PC-9 (cell line): ENCODE results near the gene MYDGF. TPM values are rescaled to one million over a fixed set of nuclear protein-coding genes. Genes with fewer than 3 reads are reported as not detected.

Experiments used
- BruUV-seq: library from RNA; stranded (reverse); fragments of 400-500 nt; replicated peaks from 2 replicates; lab custom pipeline; 2021; lab: Mats Ljungman, UMichigan
- CTCF ChIA-PET: fragments of 300-600 bp; sonication (Branson Sonifier 250); formaldehyde crosslinking; loops from one replicate; lab custom pipeline; 2022; ENCODE audit warnings: antibody characterized with exemption; lab: Charles Lee
- POLR2A ChIA-PET: fragments of 300-600 bp; sonication (Branson Sonifier 250); formaldehyde crosslinking; loops from one replicate; lab custom pipeline; 2022; ENCODE audit warnings: antibody characterized with exemption; ENCODE audit not compliant: unreplicated experiment; lab: Charles Lee
- DNase-seq, 2 experiments: peaks; one replicate each; pipeline versions ENCODE4 v3.0.0 to v3.0.0-alpha.2; 2015 to 2022; ENCODE audit warnings: mixed read lengths in 1 of 2
- H2AFZ ChIP-seq: fragments of 200-600 bp; sonication (generic); 2 replicates; pipeline ENCODE4 v1.8.1; 2017; ENCODE audit warnings: antibody characterized with exemption
- H3F3A ChIP-seq: fragments of 200-600 bp; sonication (generic); 2 replicates; pipeline ENCODE4 v1.8.1; 2017; ENCODE audit warnings: antibody characterized with exemption, mild to moderate bottlenecking, low read depth; ENCODE audit not compliant: insufficient read depth
- H3K27ac ChIP-seq: fragments of 200-600 bp; sonication (generic); 2 replicates; pipeline ENCODE4 v1.6.1; 2016; ENCODE audit warnings: mixed run types
- H3K27me3 ChIP-seq: fragments of 200-600 bp; sonication (generic); 2 replicates; pipeline ENCODE4 v1.6.1; 2016; ENCODE audit warnings: low read depth, mixed run types; ENCODE audit not compliant: insufficient read depth
- H3K36me3 ChIP-seq: fragments of 200-600 bp; sonication (generic); 2 replicates; pipeline ENCODE4 v1.6.1; 2016; ENCODE audit warnings: low read depth, mixed run types
- H3K4me1 ChIP-seq: fragments of 200-600 bp; sonication (generic); replicated peaks from 2 replicates; pipeline ENCODE4 v1.6.1; 2016; ENCODE audit warnings: mixed run types; ENCODE audit not compliant: insufficient read depth
- H3K4me2 ChIP-seq: fragments of 200-600 bp; sonication (generic); 2 replicates; pipeline ENCODE4 v1.6.1; 2017; ENCODE audit warnings: mixed run types
- H3K4me3 ChIP-seq: fragments of 200-600 bp; sonication (generic); 2 replicates; pipeline ENCODE4 v1.6.1; 2016; ENCODE audit warnings: mixed run types
- H3K79me2 ChIP-seq: fragments of 200-600 bp; sonication (generic); 2 replicates; pipeline ENCODE4 v1.6.1; 2017; ENCODE audit warnings: low read depth, mixed run types
- H3K9me2 ChIP-seq: fragments of 200-600 bp; sonication (generic); 2 replicates; pipeline ENCODE4 v1.8.1; 2017; ENCODE audit warnings: mild to moderate bottlenecking; ENCODE audit not compliant: insufficient read depth
- H3K9me3 ChIP-seq: fragments of 200-600 bp; sonication (generic); 2 replicates; pipeline ENCODE4 v1.8.1; 2016; ENCODE audit warnings: low read depth; ENCODE audit not compliant: insufficient read depth
- H4K20me1 ChIP-seq: fragments of 200-600 bp; sonication (generic); 2 replicates; pipeline ENCODE4 v1.8.1; 2017; ENCODE audit not compliant: insufficient read depth
- CTCF ChIP-seq: fragments of 200-600 bp; sonication (generic); conservative IDR thresholded peaks from 2 replicates; pipeline ENCODE4 v1.6.1; 2017; ENCODE audit warnings: mixed run types, antibody characterized with exemption, mild to moderate bottlenecking, moderate library complexity
- EZH2 ChIP-seq: fragments of 200-600 bp; sonication (generic); IDR thresholded peaks from 2 replicates; pipeline ENCODE4 v1.8.0; 2017; ENCODE audit warnings: antibody characterized with exemption, low read depth
- intact Hi-C: fragments of 100-400 bp; cut with micrococcal nuclease; formaldehyde crosslinking; loops from one replicate; pipeline ENCODE4 v1.10.0; 2022; ENCODE audit not compliant: unreplicated experiment
- total RNA-seq: library from RNA; stranded (reverse); gene quantifications from 2 replicates; pipeline ENCODE4 v1.2.3, GENCODE V29; 2021

MYDGF gene
- total RNA-seq, 1 experiment from 2014 or later = 60.1 TPM

DNA sequence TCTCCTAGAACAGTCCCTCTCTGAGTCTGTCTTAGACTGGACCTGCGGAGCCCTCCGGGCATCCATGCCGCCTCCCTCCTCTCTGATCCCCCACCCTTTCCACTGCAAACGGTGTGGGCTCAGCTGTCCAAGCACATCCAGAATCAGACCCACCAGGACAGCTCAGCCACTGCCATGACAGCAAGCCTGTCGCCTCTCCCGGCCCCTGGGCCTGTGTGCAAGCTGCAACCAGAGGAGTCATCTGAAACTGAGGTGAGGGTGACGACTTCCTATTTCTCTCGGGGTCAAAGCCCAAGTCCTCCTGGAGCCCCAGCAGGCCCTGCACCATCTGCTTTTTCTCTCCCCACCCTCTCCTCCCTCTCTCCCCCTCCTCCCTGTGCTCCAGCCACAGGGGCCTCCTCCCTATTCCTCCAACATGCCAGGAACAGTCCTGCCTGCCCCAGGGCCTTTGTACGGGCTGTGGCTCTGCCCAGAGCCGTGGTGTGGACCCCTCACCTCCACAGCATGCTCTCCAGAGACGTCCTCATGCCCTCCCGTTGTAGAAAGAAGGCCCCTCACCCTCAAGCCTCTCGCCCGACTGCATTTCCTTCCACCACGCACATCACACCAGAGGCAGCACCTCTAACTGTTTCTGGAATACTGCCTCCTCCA lies 23.5 kb upstream of the MYDGF start:
- Histone ChIP-seq H3K79me2 (no peaks in the 10 kb centered on the region), H2AFZ (no peak overlapping the region), H3K27ac (peak overlapping the region; percentile 57), H3K9me3 (no peaks in the 10 kb centered on the region), H4K20me1 (no peaks in the 10 kb centered on the region), H3K4me1 (no peaks in the 10 kb centered on the region), H3K4me2 (no peak overlapping the region), H3F3A (no peaks in the 10 kb centered on the region), H3K36me3 (no peaks in the 10 kb centered on the region), H3K4me3 (no peak overlapping the region), H3K27me3 (no peaks in the 10 kb centered on the region), H3K9me2 (no peaks in the 10 kb centered on the region)
- TF ChIP-seq EZH2 (no peak), CTCF (no peak)
- BruUV-seq = no TSS peak
- ChIA-PET CTCF (no interaction called here), POLR2A (no interaction called here)
- DNase-seq = no peak
- intact Hi-C loops = loop anchor here (1.0 kb wide), 1 partner anchor 24 kb away; no protein-coding TSS in a partner anchor

DNA sequence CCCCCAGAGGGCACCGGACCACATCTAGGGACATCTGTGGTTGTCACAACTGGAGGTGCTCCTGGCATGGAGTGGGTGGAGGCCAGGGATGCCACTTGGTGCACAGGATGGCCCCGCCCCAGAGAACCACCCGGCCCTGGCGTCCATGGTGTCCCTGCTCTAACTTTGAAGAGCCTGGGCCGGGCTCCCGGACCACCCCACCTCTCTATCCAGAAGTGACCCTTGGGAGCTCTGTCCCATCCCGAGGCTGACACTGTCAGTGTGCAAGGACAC lies 22.9 kb upstream of the MYDGF start:
- Histone ChIP-seq H4K20me1 (no peaks in the 10 kb centered on the region), H3K4me2 (no peak overlapping the region), H3K4me1 (no peaks in the 10 kb centered on the region), H3K27me3 (no peaks in the 10 kb centered on the region), H2AFZ (no peak overlapping the region), H3K79me2 (no peaks in the 10 kb centered on the region), H3K9me2 (no peaks in the 10 kb centered on the region), H3K4me3 (no peak overlapping the region), H3K36me3 (no peaks in the 10 kb centered on the region), H3K27ac (no peak overlapping the region), H3F3A (no peaks in the 10 kb centered on the region), H3K9me3 (no peaks in the 10 kb centered on the region)
- TF ChIP-seq EZH2 (no peak), CTCF (no peak)
- no peak for DNase-seq
- no TSS peak for BruUV-seq
- POLR2A ChIA-PET = no interaction called here
- intact Hi-C loops = no loop called here
- CTCF ChIA-PET = no interaction called here

DNA sequence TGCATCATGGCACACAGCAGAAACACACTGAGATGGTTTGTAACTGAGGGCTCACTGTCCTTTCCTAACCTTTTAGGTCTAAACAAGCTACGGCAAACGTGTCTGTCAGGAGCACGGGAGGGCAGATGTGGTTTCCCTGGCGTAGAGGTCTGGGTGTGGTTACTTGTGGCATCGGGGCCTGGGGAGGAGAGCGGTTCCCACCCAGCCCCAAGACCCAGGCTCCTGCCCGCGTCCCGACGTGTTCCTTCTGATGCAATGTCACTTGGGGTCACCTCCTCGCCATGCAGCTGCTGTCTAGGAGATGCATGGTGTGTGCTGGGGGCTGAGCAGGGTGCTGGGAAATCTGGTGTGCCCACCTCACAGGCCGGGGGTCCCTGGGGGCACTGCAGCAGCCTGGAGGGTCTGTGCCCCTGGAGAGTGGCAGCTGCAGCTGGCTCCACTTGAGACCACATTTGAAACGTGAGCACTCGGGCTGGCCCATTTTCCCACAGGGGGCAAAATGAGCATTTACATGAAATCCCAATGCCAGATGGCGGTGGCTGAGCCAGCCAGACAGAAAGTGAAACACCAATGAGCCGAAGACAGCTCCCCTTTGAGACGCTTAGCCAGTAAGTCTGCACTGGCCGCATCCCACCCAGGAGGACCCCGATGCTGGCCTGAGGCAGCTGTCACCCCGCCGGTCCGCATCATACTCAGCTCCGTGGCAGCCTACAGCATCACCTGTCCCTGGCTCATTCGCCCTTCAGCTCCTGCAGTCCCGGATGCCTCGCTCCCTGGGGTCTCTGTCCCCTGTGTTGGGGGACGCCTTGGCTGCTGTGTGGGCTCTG lies 22.3 kb upstream of the MYDGF start:
- BruUV-seq = no TSS peak
- intact Hi-C loops = no loop called here
- H3K27ac ChIP-seq = no peak overlapping the region
- no peaks in the 10 kb centered on the region for H3K79me2 ChIP-seq
- no peaks in the 10 kb centered on the region for H3K27me3 ChIP-seq
- DNase-seq = no peak
- no peaks in the 10 kb centered on the region for H3K9me3 ChIP-seq
- ChIA-PET POLR2A (no interaction called here), CTCF (no interaction called here)
- no peak overlapping the region for H3K4me3 ChIP-seq
- no peaks in the 10 kb centered on the region for H3F3A ChIP-seq
- no peaks in the 10 kb centered on the region for H3K4me1 ChIP-seq
- H3K9me2 ChIP-seq = no peaks in the 10 kb centered on the region
- no peak for TF ChIP-seq EZH2
- no peak for TF ChIP-seq CTCF
- H3K36me3 ChIP-seq = no peaks in the 10 kb centered on the region
- H3K4me2 ChIP-seq = no peak overlapping the region
- H2AFZ ChIP-seq = no peak overlapping the region
- H4K20me1 ChIP-seq = no peaks in the 10 kb centered on the region
